NCI-H1436 treated with DMSO at 0.1 percent for 48 hours (cell line): Measurements from ENCODE around the gene NHLRC4.

Source experiments
- DNase-seq: peaks from one replicate; lab custom pipeline; 2025; lab: John Stamatoyannopoulos, UW

Gene NHLRC4

GRCh38 chr16:567373-568256, 810 bp downstream of the NHLRC4 start:
- DNase-seq, result no peak

GRCh38 chr16:568401-569258, 1.8 kb downstream of the NHLRC4 start:
- no peak for DNase-seq

GRCh38 chr16:569445-570254, 2.8 kb downstream of the NHLRC4 start, which contains the start of gene PIGQ:
TSS of gene PIGQ (plus strand) at chr16:569968. CDS start at chr16:574075, 4,107 bp downstream.
- DNase-seq, result no peak

- DNase-seq, result no peak
Observed at GRCh38 chr16:572865-573650, 6.3 kb downstream of the NHLRC4 start.

- DNase-seq, result no peak
Observed at GRCh38 chr16:574021-574760, 7.4 kb downstream of the NHLRC4 start.

- no peak for DNase-seq
Observed at GRCh38 chr16:575354-576196, 8.8 kb downstream of the NHLRC4 start.

- no peak for DNase-seq
Observed at GRCh38 chr16:576197-576822, 9.5 kb downstream of the NHLRC4 start.

- DNase-seq, result no peak
Observed at GRCh38 chr16:576823-577201, 10.0 kb downstream of the NHLRC4 start.

- DNase-seq, result no peak
Observed at GRCh38 chr16:577796-578195, 11.0 kb downstream of the NHLRC4 start.

GRCh38 chr16:578232-578869, 11.5 kb downstream of the NHLRC4 start:
- no peak for DNase-seq

GRCh38 chr16:578870-579405, 12.1 kb downstream of the NHLRC4 start:
- no peak for DNase-seq

GRCh38 chr16:580141-580945, 13.5 kb downstream of the NHLRC4 start:
- DNase-seq, result no peak

GRCh38 chr16:580946-581498, 14.2 kb downstream of the NHLRC4 start:
- DNase-seq, result no peak

- DNase-seq, result no peak
Observed at GRCh38 chr16:582218-582613, 15.4 kb downstream of the NHLRC4 start.

GRCh38 chr16:582614-583331, 16.0 kb downstream of the NHLRC4 start:
- no peak for DNase-seq

- no peak for DNase-seq
Observed at GRCh38 chr16:583470-583814, 16.6 kb downstream of the NHLRC4 start.
